GM21737 (cell line): Measurements from ENCODE around the gene YIPF6.
"Not testable (repeated sequence)": the region's sequence is repeated elsewhere in the genome, so short reads cannot be mapped to it uniquely, and the experiment has no call there.

Experiments used
- ATAC-seq: cut with Tn5 transposase; IDR thresholded peaks from one replicate; pipeline ENCODE4 v1.9.1; 2021; ENCODE audit warnings: mild to moderate bottlenecking, moderate library complexity; ENCODE audit not compliant: unreplicated experiment

The YIPF6 gene

GRCh38 chrX:68498508-68499379 is at the start of gene YIPF6:
Gene YIPF6, plus strand, starts transcription at chrX:68499051. Its CDS starts 16 bp downstream, at chrX:68499067.
- ATAC-seq, result peak; percentile 99

- ATAC-seq, result no peak
Measured at GRCh38 chrX:68451720-68452119, 47.1 kb upstream of the YIPF6 start.

- ATAC-seq, result no peak
Measured at GRCh38 chrX:68454476-68455150, 44.2 kb upstream of the YIPF6 start.

- ATAC-seq, result no peak
Measured at GRCh38 chrX:68455151-68455510, 43.7 kb upstream of the YIPF6 start.

- no peak for ATAC-seq
Measured at GRCh38 chrX:68461093-68461492, 37.8 kb upstream of the YIPF6 start.

- ATAC-seq, result no peak
Measured at GRCh38 chrX:68461576-68461975, 37.3 kb upstream of the YIPF6 start.

GRCh38 chrX:68462197-68462596 is 36.7 kb upstream of the YIPF6 start:
- ATAC-seq, result no peak

- ATAC-seq, result no peak
Measured at GRCh38 chrX:68462653-68463052, 36.2 kb upstream of the YIPF6 start.

- no peak for ATAC-seq
Measured at GRCh38 chrX:68463880-68464279, 35.0 kb upstream of the YIPF6 start.

GRCh38 chrX:68464796-68465195 is 34.1 kb upstream of the YIPF6 start:
- no peak for ATAC-seq

- ATAC-seq, result no peak
Measured at GRCh38 chrX:68480969-68481368, 17.9 kb upstream of the YIPF6 start.

- ATAC-seq, result not testable (repeated sequence)
Measured at GRCh38 chrX:68486198-68486597, 12.7 kb upstream of the YIPF6 start.

- no peak for ATAC-seq
Measured at GRCh38 chrX:68487254-68487653, 11.6 kb upstream of the YIPF6 start.

- no peak for ATAC-seq
Measured at GRCh38 chrX:68487924-68488323, 10.9 kb upstream of the YIPF6 start.

- ATAC-seq, result no peak
Measured at GRCh38 chrX:68488657-68489056, 10.2 kb upstream of the YIPF6 start.

GRCh38 chrX:68490644-68491043 is 8.2 kb upstream of the YIPF6 start:
- ATAC-seq, result no peak

- no peak for ATAC-seq
Measured at GRCh38 chrX:68492583-68492982, 6.3 kb upstream of the YIPF6 start.

GRCh38 chrX:68493776-68494175 is 5.1 kb upstream of the YIPF6 start:
- ATAC-seq, result not testable (repeated sequence)

- no peak for ATAC-seq
Measured at GRCh38 chrX:68498044-68498507, 775 bp upstream of the YIPF6 start.

GRCh38 chrX:68499543-68500504 is 973 bp downstream of the YIPF6 start:
- no peak for ATAC-seq
